Hepatocyte (in vitro differentiated cells): Measurements from ENCODE around the gene NKX1-2.

ENCODE experiments used
- EZH2 ChIP-seq: fragments of 200-600 bp; sonication (generic); IDR thresholded peaks from 2 replicates; pipeline ENCODE4 v1.6.1; 2016; ENCODE audit warnings: antibody characterized with exemption, mild to moderate bottlenecking, borderline replicate concordance
- EZH2phosphoT487 ChIP-seq: fragments of 200-600 bp; sonication (generic); IDR thresholded peaks from one replicate; pipeline ENCODE4 v1.6.1; 2018; ENCODE audit warnings: antibody characterized with exemption, mild to moderate bottlenecking, low read depth, moderate library complexity; ENCODE audit not compliant: unreplicated experiment, severe bottlenecking
- TF ChIP-seq, protein P1 (sequence below): fragments of 200-600 bp; sonication (generic); IDR thresholded peaks from 2 replicates; pipeline ENCODE4 v1.5.1; 2016; ENCODE audit warnings: antibody characterized with exemption, mild to moderate bottlenecking; ENCODE audit not compliant: poor library complexity

DNA sequence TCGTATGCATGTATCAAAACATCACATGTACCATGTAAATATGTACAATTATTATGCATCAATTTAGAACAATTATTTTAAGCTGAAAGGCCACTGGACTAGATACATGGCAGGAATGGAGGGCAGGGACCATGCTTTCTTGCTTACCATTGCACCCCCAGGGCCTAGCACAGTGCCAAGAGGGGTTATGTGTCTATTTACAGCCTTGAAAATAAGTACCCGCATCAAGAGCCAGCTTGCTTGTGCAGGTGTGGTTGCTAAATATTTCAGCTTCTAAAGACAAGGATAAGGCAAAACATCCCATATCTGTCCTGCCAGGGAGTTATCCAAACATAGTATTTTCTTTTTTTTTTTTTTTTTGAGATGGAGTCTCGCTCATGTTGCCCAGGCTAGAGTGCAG, 16.4 kb downstream of the NKX1-2 start:
- TF ChIP-seq, protein P1, sequence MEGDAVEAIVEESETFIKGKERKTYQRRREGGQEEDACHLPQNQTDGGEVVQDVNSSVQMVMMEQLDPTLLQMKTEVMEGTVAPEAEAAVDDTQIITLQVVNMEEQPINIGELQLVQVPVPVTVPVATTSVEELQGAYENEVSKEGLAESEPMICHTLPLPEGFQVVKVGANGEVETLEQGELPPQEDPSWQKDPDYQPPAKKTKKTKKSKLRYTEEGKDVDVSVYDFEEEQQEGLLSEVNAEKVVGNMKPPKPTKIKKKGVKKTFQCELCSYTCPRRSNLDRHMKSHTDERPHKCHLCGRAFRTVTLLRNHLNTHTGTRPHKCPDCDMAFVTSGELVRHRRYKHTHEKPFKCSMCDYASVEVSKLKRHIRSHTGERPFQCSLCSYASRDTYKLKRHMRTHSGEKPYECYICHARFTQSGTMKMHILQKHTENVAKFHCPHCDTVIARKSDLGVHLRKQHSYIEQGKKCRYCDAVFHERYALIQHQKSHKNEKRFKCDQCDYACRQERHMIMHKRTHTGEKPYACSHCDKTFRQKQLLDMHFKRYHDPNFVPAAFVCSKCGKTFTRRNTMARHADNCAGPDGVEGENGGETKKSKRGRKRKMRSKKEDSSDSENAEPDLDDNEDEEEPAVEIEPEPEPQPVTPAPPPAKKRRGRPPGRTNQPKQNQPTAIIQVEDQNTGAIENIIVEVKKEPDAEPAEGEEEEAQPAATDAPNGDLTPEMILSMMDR = no peak
- TF ChIP-seq EZH2 (no peak), EZH2phosphoT487 (no peak)
